ENCODE measurements around the gene NDNF.

DNA sequence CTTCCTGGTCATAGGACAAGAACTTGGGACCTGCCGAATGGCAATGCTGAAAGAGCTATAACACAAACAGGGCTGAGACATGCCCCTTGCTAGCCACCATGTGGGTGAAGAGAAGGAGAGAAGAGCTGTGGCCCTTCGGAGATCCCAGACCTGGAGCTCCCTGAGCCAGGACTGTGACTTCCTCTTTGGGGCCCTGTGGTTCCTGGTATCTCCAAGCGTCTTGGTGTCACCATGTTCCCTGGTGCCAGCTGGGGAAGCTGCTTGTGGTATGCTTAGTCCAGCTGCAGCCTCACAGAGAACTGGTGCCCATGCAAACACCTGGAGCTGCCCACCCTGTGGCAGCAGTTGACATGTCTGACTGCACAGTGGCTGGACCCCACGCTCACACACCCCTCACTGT is 68.5 kb downstream of the NDNF start:
- TF ChIP-seq, protein P1, sequence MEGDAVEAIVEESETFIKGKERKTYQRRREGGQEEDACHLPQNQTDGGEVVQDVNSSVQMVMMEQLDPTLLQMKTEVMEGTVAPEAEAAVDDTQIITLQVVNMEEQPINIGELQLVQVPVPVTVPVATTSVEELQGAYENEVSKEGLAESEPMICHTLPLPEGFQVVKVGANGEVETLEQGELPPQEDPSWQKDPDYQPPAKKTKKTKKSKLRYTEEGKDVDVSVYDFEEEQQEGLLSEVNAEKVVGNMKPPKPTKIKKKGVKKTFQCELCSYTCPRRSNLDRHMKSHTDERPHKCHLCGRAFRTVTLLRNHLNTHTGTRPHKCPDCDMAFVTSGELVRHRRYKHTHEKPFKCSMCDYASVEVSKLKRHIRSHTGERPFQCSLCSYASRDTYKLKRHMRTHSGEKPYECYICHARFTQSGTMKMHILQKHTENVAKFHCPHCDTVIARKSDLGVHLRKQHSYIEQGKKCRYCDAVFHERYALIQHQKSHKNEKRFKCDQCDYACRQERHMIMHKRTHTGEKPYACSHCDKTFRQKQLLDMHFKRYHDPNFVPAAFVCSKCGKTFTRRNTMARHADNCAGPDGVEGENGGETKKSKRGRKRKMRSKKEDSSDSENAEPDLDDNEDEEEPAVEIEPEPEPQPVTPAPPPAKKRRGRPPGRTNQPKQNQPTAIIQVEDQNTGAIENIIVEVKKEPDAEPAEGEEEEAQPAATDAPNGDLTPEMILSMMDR (conservative IDR thresholded peaks at IDR 0.05) = no peak
- no peak for TF ChIP-seq ZFX (IDR thresholded peaks at IDR 0.05)
